Stimulated activated effector memory CD8-positive, alpha-beta T cell treated with anti-CD3 and anti-CD28 coated beads, Interleukin-12 subunit alpha, Interleukin-12 subunit beta, amount 100 ng/mL, for 72 hours (primary cell): ENCODE data around the gene RAB4B.
"Not testable (repeated sequence)": the region's sequence is repeated elsewhere in the genome, so short reads cannot be mapped to it uniquely, and the experiment has no call there.

Experiments
- ATAC-seq: fragments of 150-1000 bp; cut with Tn5 transposase; 2 replicates; pipeline ENCODE4 v1.10.0; 2021
- DNase-seq, 2 donors: peaks; one replicate each; pipeline ENCODE4 v3.0.0; 2021 to 2022; ENCODE audit warnings: low spot score in 2 of 2
- H3K27ac Mint-ChIP-seq: one replicate; pipeline ENCODE4 v1.8.0; 2022; ENCODE audit warnings: mild to moderate bottlenecking, mixed read lengths
- H3K36me3 Mint-ChIP-seq: one replicate; pipeline ENCODE4 v1.8.0; 2022; ENCODE audit warnings: mild to moderate bottlenecking, mixed read lengths
- H3K4me1 Mint-ChIP-seq: one replicate; pipeline ENCODE4 v1.8.0; 2022; ENCODE audit warnings: mixed read lengths
- H3K4me3 Mint-ChIP-seq: one replicate; pipeline ENCODE4 v1.8.0; 2022; ENCODE audit warnings: mild to moderate bottlenecking, mixed read lengths
- H3K9me3 Mint-ChIP-seq: one replicate; pipeline ENCODE4 v1.8.0; 2022; ENCODE audit warnings: mixed read lengths

The RAB4B gene

DNA sequence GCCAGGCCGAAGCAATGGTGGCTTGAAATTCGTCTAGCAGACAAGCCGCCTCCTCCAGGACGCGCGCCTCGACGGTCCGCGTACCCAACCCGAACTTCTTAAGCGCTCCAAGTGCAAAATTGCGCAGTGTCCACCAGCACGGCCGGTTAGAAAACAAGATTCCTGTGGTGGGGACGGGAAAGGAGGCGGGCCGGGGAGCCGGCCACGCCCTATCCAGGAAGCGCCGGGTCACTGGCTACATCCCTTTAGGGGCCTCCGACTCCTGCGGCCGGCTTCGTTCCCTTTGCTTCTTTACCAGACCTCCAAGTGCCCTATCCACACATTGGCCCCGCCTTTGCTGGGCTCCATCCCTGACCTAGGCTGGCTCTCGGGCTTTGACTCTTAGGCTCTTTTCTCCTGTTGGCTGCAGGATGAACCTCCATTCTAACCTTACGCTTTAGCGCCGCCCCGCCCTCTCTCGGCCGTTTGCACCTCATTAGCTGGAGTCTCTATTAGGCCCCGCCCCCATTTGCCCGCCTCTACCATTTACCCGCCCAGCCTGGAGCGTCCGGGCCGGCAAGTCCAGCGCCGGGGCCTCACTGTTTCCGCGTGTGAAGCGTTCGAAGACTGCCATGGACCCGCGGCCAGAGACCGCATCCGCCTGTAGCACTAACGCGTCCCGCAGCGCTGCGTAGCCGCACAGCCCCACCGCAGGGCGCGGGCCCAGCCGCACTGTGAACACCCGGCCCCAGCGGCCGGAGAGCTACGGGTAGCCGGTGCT is 32.8 kb downstream of the RAB4B start:
- ATAC-seq (peak; percentile 84), DNase-seq (peak; percentile 41 to 82)
- not testable (repeated sequence) for H3K9me3 Mint-ChIP-seq
- Mint-ChIP-seq H3K36me3 (peaks cover 61% of the 10 kb centered on the region), H3K27ac (peak overlapping the region; percentile 86), H3K4me1 (peaks cover 71% of the 10 kb centered on the region), H3K4me3 (peak overlapping the region; percentile 80)

DNA sequence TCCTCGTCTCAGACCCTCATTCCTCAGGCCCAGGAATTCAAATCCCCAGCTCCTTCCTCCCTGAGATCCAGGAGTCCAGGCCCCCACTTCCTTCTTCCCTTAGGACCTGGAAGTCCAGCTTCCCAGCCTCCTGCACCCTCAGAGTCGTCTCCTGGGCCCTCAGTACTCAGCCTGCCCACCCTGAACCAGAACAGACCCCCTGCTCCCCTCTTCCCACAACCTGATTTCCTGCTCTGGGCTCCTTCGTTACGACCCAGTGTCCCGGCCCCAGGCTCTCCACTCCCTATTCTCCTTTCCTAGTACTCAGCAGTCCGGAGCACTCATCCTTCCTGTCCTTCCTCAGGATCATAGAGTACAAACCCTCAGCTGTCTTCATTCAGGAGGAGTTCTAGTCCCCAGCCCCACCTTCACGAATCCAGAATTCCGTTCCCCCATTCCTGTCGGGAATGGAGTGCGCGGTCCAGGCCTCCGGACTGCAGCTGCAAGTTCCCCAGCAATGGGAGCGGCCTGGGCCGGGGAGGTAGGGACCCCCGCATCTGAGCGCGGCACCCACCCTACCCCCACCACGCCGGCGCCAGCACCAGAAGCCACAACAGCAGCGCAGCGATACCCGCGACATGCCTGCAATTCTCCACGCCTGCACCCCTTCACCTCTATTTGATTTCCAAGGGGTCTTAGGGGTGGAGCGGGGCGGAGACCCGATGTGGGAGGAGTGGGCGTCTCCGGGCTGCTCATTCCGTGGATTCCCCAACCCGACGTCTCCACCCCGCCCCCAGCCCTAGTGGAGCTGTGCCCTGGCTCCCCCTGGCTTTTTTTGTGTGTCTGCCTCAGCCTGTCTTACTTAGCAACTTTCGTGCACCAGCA is 33.7 kb downstream of the RAB4B start:
- H3K4me1 Mint-ChIP-seq, result peaks cover 62% of the 10 kb centered on the region
- no peak for DNase-seq
- no peaks in the 10 kb centered on the region for H3K9me3 Mint-ChIP-seq
- peak overlapping the region; percentile 80 for H3K4me3 Mint-ChIP-seq
- ATAC-seq, result no peak
- peaks cover 52% of the 10 kb centered on the region for H3K36me3 Mint-ChIP-seq
- peak overlapping the region; percentile 86 for H3K27ac Mint-ChIP-seq

DNA sequence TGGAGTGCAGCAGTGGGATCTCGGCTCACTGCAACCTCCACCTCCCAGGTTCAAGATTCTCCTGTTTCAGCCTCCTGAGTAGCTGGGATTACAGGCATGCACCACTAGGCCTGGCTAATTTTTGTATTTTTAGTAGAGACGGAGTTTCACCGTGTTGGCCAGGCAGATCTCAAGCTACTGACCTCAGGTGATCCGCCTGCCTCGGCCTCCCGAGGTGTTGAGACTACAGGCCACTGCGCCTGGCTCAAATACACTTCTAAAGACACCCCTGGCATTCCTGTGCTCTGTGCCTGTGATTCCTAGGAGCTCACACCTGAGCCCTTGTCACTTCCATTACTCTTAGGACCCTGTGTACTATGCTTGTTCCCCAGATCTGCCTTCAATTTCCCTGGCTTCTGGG is 34.5 kb downstream of the RAB4B start:
- H3K4me3 Mint-ChIP-seq, result peak overlapping the region; percentile 80
- not testable (repeated sequence) for ATAC-seq, DNase-seq, H3K9me3 Mint-ChIP-seq
- peak overlapping the region; percentile 86 for H3K27ac Mint-ChIP-seq
- peaks cover 55% of the 10 kb centered on the region for H3K4me1 Mint-ChIP-seq
- peaks cover 44% of the 10 kb centered on the region for H3K36me3 Mint-ChIP-seq

- H3K4me1 Mint-ChIP-seq, result peaks cover 55% of the 10 kb centered on the region
- H3K4me3 Mint-ChIP-seq, result no peak overlapping the region
- H3K36me3 Mint-ChIP-seq, result peaks cover 38% of the 10 kb centered on the region
- ATAC-seq (no peak), DNase-seq (no peak)
- H3K9me3 Mint-ChIP-seq, result no peaks in the 10 kb centered on the region
- H3K27ac Mint-ChIP-seq, result peak overlapping the region; percentile 86
Measured at GRCh38 chr19:40813182-40813581, 35.1 kb downstream of the RAB4B start.

- Mint-ChIP-seq H3K9me3 (no peaks in the 10 kb centered on the region), H3K27ac (peak overlapping the region; percentile 2), H3K36me3 (peaks cover 17% of the 10 kb centered on the region), H3K4me3 (no peak overlapping the region), H3K4me1 (peaks cover 62% of the 10 kb centered on the region)
- no peak for DNase-seq
- no peak for ATAC-seq
Measured at GRCh38 chr19:40815223-40815622, 37.2 kb downstream of the RAB4B start.

- Mint-ChIP-seq H3K27ac (peak overlapping the region; percentile 46), H3K4me1 (peaks cover 40% of the 10 kb centered on the region)
Measured at GRCh38 chr19:40818480-40819399, 40.7 kb downstream of the RAB4B start.

DNA sequence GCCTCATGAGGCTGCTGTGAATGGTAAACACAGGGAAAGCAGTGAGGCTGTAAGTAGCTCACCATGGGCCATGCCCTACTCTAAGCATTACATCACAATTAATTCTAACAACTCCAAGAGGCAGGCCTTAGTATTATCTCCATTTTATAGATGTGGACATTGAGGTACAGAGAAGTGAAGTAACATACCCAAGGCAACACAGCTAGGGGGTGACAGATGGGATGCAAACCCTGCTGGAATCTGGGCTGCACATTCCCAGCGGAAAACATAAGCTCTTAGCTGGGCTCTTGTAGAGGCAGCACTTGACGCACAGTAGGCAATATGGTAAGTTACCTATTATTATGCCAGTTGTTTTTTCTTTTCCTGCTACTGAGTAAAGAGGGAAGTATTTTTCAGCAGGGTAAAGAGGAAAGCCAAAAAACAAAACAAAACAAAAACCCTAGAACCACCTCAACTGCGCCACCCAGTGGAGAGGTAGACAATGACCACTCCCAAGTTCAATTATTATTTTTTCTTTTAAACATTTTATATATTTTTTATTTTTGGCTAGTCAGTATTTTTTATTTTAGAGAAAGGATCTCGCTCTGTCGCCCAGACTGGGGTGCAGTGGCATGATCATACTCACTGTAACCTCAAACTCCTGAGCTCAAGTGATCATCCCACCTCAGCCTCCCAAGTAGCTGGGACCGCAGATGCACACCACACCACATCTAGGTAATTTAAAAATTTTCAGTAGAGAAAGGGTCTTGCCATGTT is 41.6 kb downstream of the RAB4B start:
- H3K4me3 Mint-ChIP-seq, H3K36me3 Mint-ChIP-seq, H3K9me3 Mint-ChIP-seq, ATAC-seq: not testable (repeated sequence)
- peaks cover 45% of the 10 kb centered on the region for H3K4me1 Mint-ChIP-seq
- peak overlapping the region; percentile 14 for H3K27ac Mint-ChIP-seq
- DNase-seq, result peak in 1 of 2 donors; percentile 77

More at GRCh38 chr19:40818480-40819399, 40.7 kb downstream of the RAB4B start:
- H3K36me3 Mint-ChIP-seq, H3K9me3 Mint-ChIP-seq: not testable (repeated sequence)
- DNase-seq (peak; percentile 53 to 86), ATAC-seq (peak; percentile 92)
- peak overlapping the region; percentile 75 for H3K4me3 Mint-ChIP-seq

DNA sequence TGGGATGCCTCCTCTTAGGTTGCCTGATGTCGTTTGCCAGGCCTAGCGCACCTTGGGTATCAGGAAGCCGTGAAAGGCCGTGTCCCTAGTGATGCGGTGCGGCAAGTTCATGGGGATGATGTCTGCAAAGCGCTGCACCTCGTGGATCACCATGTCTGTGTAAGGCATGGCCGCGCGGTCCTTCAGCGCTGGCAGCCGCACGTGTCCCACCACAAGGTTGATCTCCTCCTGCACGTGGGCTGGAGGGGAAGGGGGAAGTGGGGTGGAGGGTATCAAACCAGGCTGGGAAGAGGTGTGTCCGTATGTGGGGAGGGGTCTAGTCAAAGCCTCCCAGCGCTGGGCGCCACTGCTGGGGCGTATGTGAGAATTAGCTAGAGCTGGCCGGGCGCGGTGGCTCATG is 44.1 kb downstream of the RAB4B start:
- DNase-seq (no peak), ATAC-seq (no peak)
- Mint-ChIP-seq H3K36me3 (peaks cover 6% of the 10 kb centered on the region), H3K4me1 (peaks cover 63% of the 10 kb centered on the region), H3K27ac (peak overlapping the region; percentile 86), H3K9me3 (no peaks in the 10 kb centered on the region), H3K4me3 (no peak overlapping the region)

GRCh38 chr19:40822704-40823553 is 44.9 kb downstream of the RAB4B start:
- not testable (repeated sequence) for H3K4me3 Mint-ChIP-seq, ATAC-seq, H3K36me3 Mint-ChIP-seq, H3K9me3 Mint-ChIP-seq, DNase-seq
- peaks cover 62% of the 10 kb centered on the region for H3K4me1 Mint-ChIP-seq
- peak overlapping the region; percentile 86 for H3K27ac Mint-ChIP-seq

DNA sequence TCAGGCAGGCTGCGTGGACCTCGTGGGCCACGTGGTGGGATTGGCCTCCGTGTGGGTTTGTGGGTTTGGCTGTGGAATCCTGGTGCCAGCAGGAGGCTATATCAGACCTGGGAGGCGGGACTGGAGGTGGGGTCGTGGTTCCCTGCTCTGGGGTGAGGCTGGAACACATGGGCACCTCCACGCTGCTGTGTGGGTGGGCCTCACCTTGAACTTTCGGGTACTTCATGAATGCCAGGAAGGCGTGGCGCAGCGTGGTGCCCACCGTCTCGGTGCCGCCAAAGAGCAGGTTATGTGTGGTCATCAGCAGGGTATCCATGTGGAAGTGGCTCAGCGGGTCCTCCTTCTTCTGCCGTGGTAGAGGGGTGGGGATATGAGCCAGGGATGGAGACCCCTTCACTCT is 46.9 kb downstream of the RAB4B start:
- not testable (repeated sequence) for ATAC-seq, H3K9me3 Mint-ChIP-seq, H3K36me3 Mint-ChIP-seq, H3K27ac Mint-ChIP-seq, DNase-seq, H3K4me3 Mint-ChIP-seq
- H3K4me1 Mint-ChIP-seq, result peaks cover 43% of the 10 kb centered on the region

DNA sequence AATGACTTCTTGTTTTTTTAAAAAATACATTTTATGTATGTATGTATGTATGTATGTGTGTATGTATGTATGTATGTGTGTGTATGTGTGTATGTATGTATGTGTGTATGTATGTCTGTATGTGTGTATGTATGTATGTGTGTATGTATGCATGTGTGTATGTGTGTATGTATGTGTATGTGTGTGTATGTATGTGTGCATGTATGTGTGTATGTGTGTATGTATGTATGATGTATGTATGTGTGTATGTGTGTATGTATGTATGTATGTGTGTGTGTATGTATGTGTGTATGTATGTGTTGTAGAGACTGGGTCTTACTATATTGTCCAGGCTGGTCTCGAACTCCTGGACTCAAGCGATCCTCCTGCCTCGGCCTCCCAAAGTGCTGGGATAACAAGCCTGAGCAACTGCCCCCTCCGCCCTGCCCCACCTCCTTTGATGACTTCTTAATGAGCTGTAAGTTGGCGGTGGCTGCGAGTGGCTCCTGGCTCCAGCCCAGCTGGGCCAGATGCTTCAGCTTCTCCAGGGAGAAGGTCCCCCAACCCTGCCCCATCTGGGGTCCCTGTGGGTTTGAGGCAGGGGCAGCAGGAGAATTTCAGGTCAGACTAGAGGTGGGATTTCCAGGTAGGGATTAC is 47.5 kb downstream of the RAB4B start:
- not testable (repeated sequence) for H3K36me3 Mint-ChIP-seq, H3K4me3 Mint-ChIP-seq, H3K9me3 Mint-ChIP-seq, DNase-seq, ATAC-seq
- H3K27ac Mint-ChIP-seq, result peak overlapping the region; percentile 37
- H3K4me1 Mint-ChIP-seq, result peaks cover 43% of the 10 kb centered on the region

DNA sequence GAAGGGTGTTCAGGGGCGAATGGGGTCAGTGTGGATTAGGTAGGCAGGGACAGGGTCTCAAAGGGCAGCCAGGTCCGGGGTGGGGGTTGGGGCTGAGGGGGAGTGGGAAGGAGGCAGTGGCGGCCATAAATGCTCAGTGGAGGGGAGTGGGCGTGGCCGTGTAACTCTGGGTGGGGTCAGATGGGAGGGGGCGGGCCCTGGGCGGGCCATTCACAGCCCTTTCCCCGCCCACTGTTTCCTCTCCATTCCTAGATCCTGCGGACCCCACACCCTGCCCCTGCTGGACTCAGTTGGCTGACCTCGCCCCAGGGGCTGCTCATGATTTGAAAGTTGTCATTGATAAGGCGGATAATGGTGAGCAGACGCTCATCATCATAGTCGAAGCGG is 48.3 kb downstream of the RAB4B start:
- H3K36me3 Mint-ChIP-seq, ATAC-seq, H3K9me3 Mint-ChIP-seq, DNase-seq: not testable (repeated sequence)
- H3K4me1 Mint-ChIP-seq, result peaks cover 43% of the 10 kb centered on the region
- peak overlapping the region; percentile 37 for H3K27ac Mint-ChIP-seq
- H3K4me3 Mint-ChIP-seq, result peak overlapping the region; percentile 9

- not testable (repeated sequence) for DNase-seq, H3K9me3 Mint-ChIP-seq, H3K36me3 Mint-ChIP-seq
- H3K4me3 Mint-ChIP-seq, result peak overlapping the region; percentile 9
- peaks cover 43% of the 10 kb centered on the region for H3K4me1 Mint-ChIP-seq
- ATAC-seq, result peak; percentile 88
- H3K27ac Mint-ChIP-seq, result peak overlapping the region; percentile 29
Measured at GRCh38 chr19:40826699-40827385, 48.8 kb downstream of the RAB4B start.
